Peyer's patch (tissue), 4 donors: ENCODE data around the gene HJV. TPM values are rescaled to one million over a fixed set of nuclear protein-coding genes. Genes with fewer than 3 reads are reported as not detected.

ENCODE experiments used
- DNase-seq, 3 donors: peaks; one replicate each; pipeline ENCODE4 v3.0.0-alpha.2; 2017 to 2019
- H3K27ac ChIP-seq, 4 donors: fragments of 200-600 bp; sonication (generic); one replicate each; pipeline ENCODE4 v1.5.1; 2016 to 2019
- H3K27me3 ChIP-seq, 2 donors: fragments of 200-600 bp; sonication (generic); one replicate each; pipeline ENCODE4 v1.5.1; 2019
- H3K36me3 ChIP-seq, 3 donors: fragments of 200-600 bp; sonication (generic); one replicate each; pipeline ENCODE4 v1.5.1; 2016 to 2019
- H3K4me1 ChIP-seq, 4 donors: fragments of 200-600 bp; sonication (generic); one replicate each; pipeline ENCODE4 v1.5.1; 2016 to 2019
- H3K4me3 ChIP-seq, 4 donors: fragments of 200-600 bp; sonication (generic); 1 replicate in 3 of 4; 2 replicates in 1 of 4; pipeline ENCODE4 v1.5.1; 2016 to 2019; ENCODE audit warnings: mild to moderate bottlenecking in 1 of 4
- H3K9me3 ChIP-seq, 4 donors: fragments of 200-600 bp; sonication (generic); one replicate each; pipeline ENCODE4 v1.5.1; 2016 to 2019; ENCODE audit warnings: mild to moderate bottlenecking in 1 of 4
- CTCF ChIP-seq, 6 experiments: fragments of 450-650 bp in 4 of 6; fragments of 200-600 bp in 2 of 6; sonication (generic) in 1 of 6; IDR thresholded peaks; one replicate each; pipeline ENCODE4 v1.5.1; 2017 to 2019; ENCODE audit warnings: antibody characterized with exemption in 6 of 6, mild to moderate bottlenecking in 3 of 6, moderate library complexity in 1 of 6
- POLR2A ChIP-seq, 2 donors: fragments of 450-650 bp; IDR thresholded peaks; one replicate each; pipeline ENCODE4 v1.5.1; 2017; ENCODE audit warnings: antibody characterized with exemption in 2 of 2, mild to moderate bottlenecking in 2 of 2, moderate library complexity in 2 of 2
- small RNA-seq, 2 donors: library from RNA; depleted of rRNA; stranded (forward); fragments of <200 nt; gene quantifications; one replicate each; pipeline ENCODE3, GENCODE V24; 2016
- total RNA-seq, 4 donors: library from RNA; depleted of rRNA; stranded (reverse); fragments of >200 nt; gene quantifications; one replicate each; pipeline ENCODE4 v1.1.0, GENCODE V29; 2016

HJV gene
- total RNA-seq, 4 donors from 2014 or later, result not detected

DNA sequence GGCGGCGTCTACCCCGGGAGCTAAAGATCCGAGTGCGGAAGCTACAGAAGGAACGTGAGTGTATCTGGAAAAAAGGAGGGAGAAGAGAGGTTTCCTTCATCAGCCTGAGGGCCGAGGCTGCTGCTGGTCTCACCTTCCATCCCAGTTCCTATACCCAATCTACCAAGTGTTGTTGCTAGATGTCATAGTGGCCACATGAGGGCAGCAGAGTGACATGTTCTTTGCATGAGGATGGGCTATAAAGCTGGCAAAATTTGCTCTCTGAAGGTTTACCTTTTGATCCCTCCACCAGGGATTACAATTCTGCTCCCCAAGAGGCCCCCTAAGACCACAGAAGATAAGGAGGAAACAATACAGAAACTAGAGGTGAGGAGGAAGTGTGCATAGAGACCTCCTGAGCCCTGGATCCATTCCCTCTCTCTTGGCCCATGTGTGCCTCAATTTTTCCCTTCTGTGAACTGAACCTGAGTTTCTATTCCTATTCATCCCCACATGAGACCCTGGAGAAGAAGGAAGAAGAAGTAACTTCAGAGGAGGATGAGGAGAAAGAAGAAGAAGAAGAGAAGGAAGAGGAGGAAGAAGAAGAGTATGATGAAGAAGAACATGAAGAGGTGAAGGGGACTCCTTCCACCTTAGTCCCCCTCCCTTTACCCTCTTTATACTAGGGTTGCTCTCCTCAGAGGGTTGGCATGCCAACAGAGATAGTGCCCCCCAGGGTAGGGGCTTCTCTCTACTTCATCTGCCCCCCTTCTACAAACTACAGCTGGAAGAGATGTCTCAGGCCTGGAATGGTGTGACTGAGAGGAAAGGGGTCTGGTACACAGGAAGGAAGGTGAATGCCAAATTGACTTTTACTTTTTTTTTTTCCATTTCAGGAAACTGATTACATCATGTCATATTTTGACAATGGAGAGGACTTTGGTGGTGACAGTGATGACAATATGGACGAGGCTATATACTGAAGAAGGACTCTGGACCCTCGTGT lies 43.8 kb downstream of the HJV start:
- peak; percentile 62 to 93 (median 83) for DNase-seq
- no peaks in the 10 kb centered on the region for H3K36me3 ChIP-seq
- H3K9me3 ChIP-seq, result no peaks in the 10 kb centered on the region
- TF ChIP-seq POLR2A (IDR thresholded peaks at IDR 0.05) (no peak), CTCF (IDR thresholded peaks at IDR 0.05) (peak; percentile 67 to 98 (median 96))
- H3K4me1 ChIP-seq, result peaks cover 10 to 50% (median 29%) of the 10 kb centered on the region in 4 donors
- no peaks in the 10 kb centered on the region for H3K27me3 ChIP-seq
- H3K4me3 ChIP-seq, result peak overlapping the region in 3 of 4 donors; percentile 9 to 30 (median 16)
- H3K27ac ChIP-seq, result peak overlapping the region; percentile 86 to 98 (median 92)

DNA sequence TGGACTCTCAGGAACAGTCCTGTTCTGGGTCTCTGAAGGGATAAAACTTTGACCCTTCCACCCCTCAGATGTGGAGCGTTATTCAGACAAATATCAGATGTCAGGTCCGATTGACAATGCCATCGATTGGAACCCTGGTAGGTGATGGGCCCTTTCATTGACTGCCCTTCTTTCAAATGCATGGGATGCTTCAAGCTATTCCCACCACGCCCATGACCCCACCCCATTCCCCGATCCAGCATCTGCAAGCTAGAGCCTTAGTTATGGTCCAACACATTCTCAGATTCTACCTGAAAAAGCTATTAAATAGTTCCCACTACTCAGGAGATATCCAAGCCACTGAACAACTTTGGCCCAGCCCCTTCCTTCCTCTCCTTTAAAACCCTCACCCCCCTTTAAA lies 44.5 kb downstream of the HJV start:
- Histone ChIP-seq H3K36me3 (no peaks in the 10 kb centered on the region), H3K9me3 (no peaks in the 10 kb centered on the region), H3K4me3 (no peak overlapping the region), H3K27me3 (no peaks in the 10 kb centered on the region), H3K27ac (peak overlapping the region; percentile 86 to 98 (median 92)), H3K4me1 (peaks cover 10 to 43% (median 26%) of the 10 kb centered on the region in 4 donors)
- TF ChIP-seq POLR2A (IDR thresholded peaks at IDR 0.05) (no peak), CTCF (IDR thresholded peaks at IDR 0.05) (no peak)
- DNase-seq, result peak in 1 of 3 donors; percentile 50

GRCh38 chr1:145975216-145975615 lies 46.3 kb downstream of the HJV start:
- no peaks in the 10 kb centered on the region for H3K27me3 ChIP-seq
- no peaks in the 10 kb centered on the region for H3K36me3 ChIP-seq
- H3K4me3 ChIP-seq, result no peak overlapping the region
- DNase-seq, result no peak
- no peak overlapping the region for H3K27ac ChIP-seq
- no peak for TF ChIP-seq CTCF (IDR thresholded peaks at IDR 0.05)
- no peak for TF ChIP-seq POLR2A (IDR thresholded peaks at IDR 0.05)
- peaks cover 4 to 32% (median 14%) of the 10 kb centered on the region in 4 donors for H3K4me1 ChIP-seq
- H3K9me3 ChIP-seq, result no peaks in the 10 kb centered on the region

DNA sequence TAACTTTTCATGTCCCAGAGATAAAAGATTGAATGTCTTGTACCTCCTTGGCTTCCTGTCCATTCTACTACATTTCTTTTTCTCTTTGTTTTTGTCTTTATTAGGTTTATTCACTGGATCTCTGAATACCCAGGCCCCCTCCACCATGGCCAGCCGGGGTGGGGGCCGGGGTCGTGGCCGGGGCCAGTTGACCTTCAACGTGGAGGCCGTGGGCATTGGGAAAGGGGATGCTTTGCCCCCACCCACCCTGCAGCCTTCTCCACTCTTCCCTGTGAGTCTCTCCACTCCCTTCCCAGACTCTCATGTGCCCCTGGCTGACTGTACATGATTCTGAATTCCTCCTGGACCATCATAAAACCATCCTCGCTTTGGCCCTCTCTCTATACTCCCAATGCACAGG lies 46.8 kb downstream of the HJV start:
- H3K4me1 ChIP-seq, result peaks cover 4 to 27% (median 12%) of the 10 kb centered on the region in 4 donors
- no peak overlapping the region for H3K27ac ChIP-seq
- H3K4me3 ChIP-seq, result no peak overlapping the region
- TF ChIP-seq CTCF (IDR thresholded peaks at IDR 0.05), result no peak
- TF ChIP-seq POLR2A (IDR thresholded peaks at IDR 0.05), result no peak
- no peaks in the 10 kb centered on the region for H3K36me3 ChIP-seq
- no peaks in the 10 kb centered on the region for H3K27me3 ChIP-seq
- no peak for DNase-seq
- no peaks in the 10 kb centered on the region for H3K9me3 ChIP-seq

GRCh38 chr1:145972580-145972979 lies 49.0 kb downstream of the HJV start:
- H3K9me3 ChIP-seq, result no peaks in the 10 kb centered on the region

More at GRCh38 chr1:145972580-145972979, 49.0 kb downstream of the HJV start:
- DNase-seq, result no peak
- Histone ChIP-seq H3K27ac (no peak overlapping the region), H3K27me3 (no peaks in the 10 kb centered on the region), H3K4me1 (peaks cover 0 to 7% (median 1%) of the 10 kb centered on the region in 4 donors), H3K4me3 (no peak overlapping the region), H3K36me3 (no peaks in the 10 kb centered on the region)
- no peak for TF ChIP-seq CTCF (IDR thresholded peaks at IDR 0.05)
- no peak for TF ChIP-seq POLR2A (IDR thresholded peaks at IDR 0.05)

Small RNA genes within 50 kb of the gene (small RNA-seq; reads per million reads assigned to genes)
- 1.4 to 2.1 reads per million in 2 donors for gene RNVU1-6

Other genes starting within 250 kb of the HJV start
- gene RNF115, start 197.6 kb downstream of the HJV start, total RNA-seq, result 10 to 100 TPM; 10.2 to 31.4 (median 15.0) TPM
- gene POLR3C, start 197.5 kb downstream of the HJV start, total RNA-seq, result 10 to 100 TPM; 17.5 to 79.2 (median 34.5) TPM
- gene NUDT17, start 176.1 kb downstream of the HJV start, total RNA-seq, result 1 to 10 TPM in 3 of 4 donors, not detected in 1; 1.9 to 2.3 (median 2.0) TPM
- 10 to 100 TPM in 3 of 4 donors, 1 to 10 TPM in 1; 8.9 to 35.5 (median 17.2) TPM for gene PIAS3, start 162.7 kb downstream of the HJV start, total RNA-seq
- 1 to 10 TPM in 2 of 4 donors, under 1 TPM in 1, not detected in 1; 0.85 to 7.4 (median 1.2) TPM for gene ANKRD35, start 135.9 kb downstream of the HJV start, total RNA-seq
- gene ITGA10, start 111.7 kb downstream of the HJV start, total RNA-seq, result 10 to 100 TPM in 3 of 4 donors, 1 to 10 TPM in 1; 4.2 to 23.9 (median 22.9) TPM
- 10 to 100 TPM; 21.5 to 33.8 (median 27.1) TPM for gene PEX11B, start 103.0 kb downstream of the HJV start, total RNA-seq
- gene RBM8A, start 94.3 kb downstream of the HJV start, total RNA-seq, result 100 to 1,000 TPM in 1 of 4 donors, 10 to 100 TPM in 3; 47.6 to 105 (median 57.0) TPM
- 10 to 100 TPM in 1 of 4 donors, 1 to 10 TPM in 3; 3.7 to 10.7 (median 4.5) TPM for gene LIX1L, start 63.7 kb downstream of the HJV start, total RNA-seq
- 1 to 10 TPM in 1 of 4 donors, under 1 TPM in 1, not detected in 2; 0.54 to 3.7 TPM for gene ANKRD34A, start 57.2 kb downstream of the HJV start, total RNA-seq
- gene POLR3GL, start 57.0 kb downstream of the HJV start, total RNA-seq, result 10 to 100 TPM in 3 of 4 donors, 1 to 10 TPM in 1; 8.7 to 25.6 (median 12.5) TPM
- 1,000 to 10,000 TPM in 2 of 4 donors, 100 to 1,000 TPM in 2; 313 to 1,366 (median 694) TPM for gene TXNIP, start 25.2 kb downstream of the HJV start, total RNA-seq
- gene NBPF10, start 123.1 kb upstream of the HJV start, total RNA-seq, result 1 to 10 TPM; 1.2 to 2.5 (median 2.3) TPM
- 10 to 100 TPM; 22.1 to 47.3 (median 36.1) TPM for gene NOTCH2NLA, start 207.3 kb upstream of the HJV start, total RNA-seq